SK-N-SH treated with all-trans-retinoic acid at 6 μM for 48 hours (cell line): ENCODE results near the gene CTXN1.

ENCODE experiments used
- ARNTL ChIP-seq: fragments of 450-650 bp; formaldehyde crosslinking; IDR thresholded peaks from 2 replicates; pipeline ENCODE4 v1.5.0; 2020; ENCODE audit warnings: low read depth, mild to moderate bottlenecking, moderate library complexity, borderline replicate concordance
- CSDC2 ChIP-seq: fragments of 250-450 bp; sonication (Bioruptor Pico); IDR thresholded peaks from 2 replicates; pipeline ENCODE4 v1.5.0; 2020; ENCODE audit warnings: mild to moderate bottlenecking, moderate library complexity
- RARB ChIP-seq: fragments of 250-450 bp; sonication (Bioruptor Pico); IDR thresholded peaks from 2 replicates; pipeline ENCODE4 v1.8.0; 2021; ENCODE audit warnings: mild to moderate bottlenecking, moderate library complexity
- SNAI2 ChIP-seq: fragments of 250-450 bp; sonication (Bioruptor Pico); IDR thresholded peaks from 2 replicates; pipeline ENCODE4 v1.5.0; 2020; ENCODE audit warnings: mild to moderate bottlenecking, moderate library complexity
- TCF4 ChIP-seq: fragments of 250-450 bp; sonication (Bioruptor Pico); IDR thresholded peaks from 2 replicates; pipeline ENCODE4 v1.8.0; 2021; ENCODE audit warnings: mild to moderate bottlenecking, moderate library complexity, borderline replicate concordance
- ZC3H10 ChIP-seq: fragments of 250-450 bp; sonication (Bioruptor Pico); IDR thresholded peaks from 2 replicates; pipeline ENCODE4 v1.5.1; 2021; ENCODE audit warnings: mild to moderate bottlenecking, moderate library complexity
- ZFP3 ChIP-seq: fragments of 250-450 bp; sonication (Bioruptor Pico); IDR thresholded peaks from 2 replicates; pipeline ENCODE4 v1.5.0; 2020; ENCODE audit warnings: mild to moderate bottlenecking, moderate library complexity
- ZFP30 ChIP-seq: fragments of 450-650 bp; formaldehyde crosslinking; IDR thresholded peaks from 2 replicates; pipeline ENCODE4 v1.5.0; 2022; ENCODE audit warnings: mild to moderate bottlenecking, moderate library complexity
- ZNF70 ChIP-seq: fragments of 450-650 bp; formaldehyde crosslinking; IDR thresholded peaks from 2 replicates; pipeline ENCODE4 v1.5.0; 2020; ENCODE audit warnings: mild to moderate bottlenecking, moderate library complexity
- TF ChIP-seq, protein P1 (sequence below): fragments of 250-450 bp; sonication (Bioruptor Pico); IDR thresholded peaks from 2 replicates; pipeline ENCODE4 v1.8.0; 2020; ENCODE audit warnings: mild to moderate bottlenecking, moderate library complexity, borderline replicate concordance

DNA sequence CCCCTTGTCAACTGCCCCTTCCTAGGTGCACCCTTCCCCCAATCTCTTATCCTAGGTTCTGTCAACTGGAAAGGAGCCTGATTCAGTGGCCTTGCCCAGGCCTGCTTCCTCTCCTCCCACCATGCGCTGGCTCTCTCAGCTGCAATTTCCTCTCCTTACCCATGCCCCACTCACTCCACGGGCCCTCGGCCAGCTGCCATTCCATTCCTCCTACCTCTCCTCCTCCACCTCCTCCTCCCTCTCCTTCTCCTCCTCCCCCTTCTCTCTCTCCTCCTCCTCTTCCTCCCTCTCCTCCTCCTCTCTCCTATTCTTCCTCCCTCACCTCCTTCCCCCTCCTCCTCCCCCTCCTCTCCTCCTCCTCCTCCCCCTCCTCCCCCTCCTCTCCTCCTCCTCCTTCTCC, 27.1 kb upstream of the CTXN1 start:
- no peak for TF ChIP-seq ZFP30
- TF ChIP-seq ARNTL (CRISPR knock-in tag): no peak
- no peak for TF ChIP-seq ZC3H10 (CRISPR knock-in tag)
- TF ChIP-seq ZNF70 (CRISPR knock-in tag): no peak
- TF ChIP-seq RARB (CRISPR knock-in tag): no peak
- no peak for TF ChIP-seq CSDC2 (CRISPR knock-in tag)
- TF ChIP-seq SNAI2 (CRISPR knock-in tag): no peak
- TF ChIP-seq, protein P1, sequence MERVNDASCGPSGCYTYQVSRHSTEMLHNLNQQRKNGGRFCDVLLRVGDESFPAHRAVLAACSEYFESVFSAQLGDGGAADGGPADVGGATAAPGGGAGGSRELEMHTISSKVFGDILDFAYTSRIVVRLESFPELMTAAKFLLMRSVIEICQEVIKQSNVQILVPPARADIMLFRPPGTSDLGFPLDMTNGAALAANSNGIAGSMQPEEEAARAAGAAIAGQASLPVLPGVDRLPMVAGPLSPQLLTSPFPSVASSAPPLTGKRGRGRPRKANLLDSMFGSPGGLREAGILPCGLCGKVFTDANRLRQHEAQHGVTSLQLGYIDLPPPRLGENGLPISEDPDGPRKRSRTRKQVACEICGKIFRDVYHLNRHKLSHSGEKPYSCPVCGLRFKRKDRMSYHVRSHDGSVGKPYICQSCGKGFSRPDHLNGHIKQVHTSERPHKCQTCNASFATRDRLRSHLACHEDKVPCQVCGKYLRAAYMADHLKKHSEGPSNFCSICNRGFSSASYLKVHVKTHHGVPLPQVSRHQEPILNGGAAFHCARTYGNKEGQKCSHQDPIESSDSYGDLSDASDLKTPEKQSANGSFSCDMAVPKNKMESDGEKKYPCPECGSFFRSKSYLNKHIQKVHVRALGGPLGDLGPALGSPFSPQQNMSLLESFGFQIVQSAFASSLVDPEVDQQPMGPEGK (CRISPR knock-in tag): no peak
- no peak for TF ChIP-seq ZFP3 (CRISPR knock-in tag)
- TF ChIP-seq TCF4 (CRISPR knock-in tag): no peak
